Gastroesophageal sphincter (tissue), 3 donors: Measurements from ENCODE around the gene DDX20.

Experiments
- EP300 ChIP-seq: sonication (generic); formaldehyde crosslinking; IDR thresholded peaks from one replicate; pipeline ENCODE4 v1.6.1; 2017; ENCODE audit warnings: antibody characterized with exemption, mild to moderate bottlenecking
- POLR2A ChIP-seq, 2 donors: fragments of 450-650 bp; IDR thresholded peaks; one replicate each; pipeline ENCODE4 v1.6.1; 2017; ENCODE audit warnings: antibody characterized with exemption in 2 of 2, mild to moderate bottlenecking in 2 of 2, moderate library complexity in 1 of 2
- POLR2AphosphoS5 ChIP-seq: sonication (generic); formaldehyde crosslinking; IDR thresholded peaks from one replicate; pipeline ENCODE4 v1.6.1; 2017; ENCODE audit warnings: antibody characterized with exemption
- TF ChIP-seq, protein P1 (sequence below), 4 experiments: fragments of 200-600 bp in 2 of 4; fragments of 450-650 bp in 2 of 4; sonication (generic) in 1 of 4; IDR thresholded peaks; one replicate each; pipeline ENCODE4 v1.5.1; 2017 to 2019; ENCODE audit warnings: antibody characterized with exemption in 4 of 4, mild to moderate bottlenecking in 2 of 4, moderate library complexity in 2 of 4

DNA sequence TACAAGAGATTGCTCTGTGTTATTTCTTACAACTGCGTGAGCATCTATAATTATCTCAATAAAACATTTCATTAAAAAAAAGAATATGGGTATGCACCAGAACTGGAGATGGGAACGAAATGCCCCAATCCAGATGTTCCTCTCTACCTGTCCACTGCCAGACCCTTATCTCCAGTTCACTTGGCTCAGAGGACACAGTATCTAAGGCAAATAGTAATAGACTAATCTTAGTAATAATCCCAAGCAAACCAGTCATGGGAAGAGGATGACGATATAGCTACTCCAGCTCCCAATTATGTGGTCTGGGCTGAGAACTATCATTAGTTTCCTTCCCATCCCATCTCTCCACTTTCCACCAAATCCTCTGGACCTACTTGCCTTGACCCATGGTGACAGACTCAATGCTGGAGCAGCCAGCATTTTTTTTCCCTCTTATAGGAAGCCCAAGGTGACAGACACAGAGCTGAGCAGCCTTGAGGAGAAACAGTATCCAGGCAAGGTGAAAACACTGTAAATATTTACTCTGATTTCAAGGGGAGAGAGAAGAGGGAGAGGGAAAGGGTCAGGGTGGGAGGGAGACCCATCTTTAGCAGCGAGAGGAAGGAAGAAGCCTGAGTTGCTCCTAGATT lies 28.7 kb downstream of the DDX20 start:
- TF ChIP-seq, protein P1, sequence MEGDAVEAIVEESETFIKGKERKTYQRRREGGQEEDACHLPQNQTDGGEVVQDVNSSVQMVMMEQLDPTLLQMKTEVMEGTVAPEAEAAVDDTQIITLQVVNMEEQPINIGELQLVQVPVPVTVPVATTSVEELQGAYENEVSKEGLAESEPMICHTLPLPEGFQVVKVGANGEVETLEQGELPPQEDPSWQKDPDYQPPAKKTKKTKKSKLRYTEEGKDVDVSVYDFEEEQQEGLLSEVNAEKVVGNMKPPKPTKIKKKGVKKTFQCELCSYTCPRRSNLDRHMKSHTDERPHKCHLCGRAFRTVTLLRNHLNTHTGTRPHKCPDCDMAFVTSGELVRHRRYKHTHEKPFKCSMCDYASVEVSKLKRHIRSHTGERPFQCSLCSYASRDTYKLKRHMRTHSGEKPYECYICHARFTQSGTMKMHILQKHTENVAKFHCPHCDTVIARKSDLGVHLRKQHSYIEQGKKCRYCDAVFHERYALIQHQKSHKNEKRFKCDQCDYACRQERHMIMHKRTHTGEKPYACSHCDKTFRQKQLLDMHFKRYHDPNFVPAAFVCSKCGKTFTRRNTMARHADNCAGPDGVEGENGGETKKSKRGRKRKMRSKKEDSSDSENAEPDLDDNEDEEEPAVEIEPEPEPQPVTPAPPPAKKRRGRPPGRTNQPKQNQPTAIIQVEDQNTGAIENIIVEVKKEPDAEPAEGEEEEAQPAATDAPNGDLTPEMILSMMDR (IDR thresholded peaks at IDR 0.05): no peak
- TF ChIP-seq EP300 (no peak), POLR2AphosphoS5 (no peak), POLR2A (IDR thresholded peaks at IDR 0.05) (no peak)
